ENCODE data around the gene CDK6. TPM values are rescaled to one million over a fixed set of nuclear protein-coding genes. Genes with fewer than 3 reads are reported as not detected.
A peak's percentile ranks its signal among the peaks of the same experiment; 100 is the strongest.

CDK6 gene
- total and polyA plus RNA-seq, 10 of the 15 experiments (the other 5 are each of a cell fraction or from before 2014, with no cell fraction given): 8.0 to 118 (median 45.8) TPM

DNA sequence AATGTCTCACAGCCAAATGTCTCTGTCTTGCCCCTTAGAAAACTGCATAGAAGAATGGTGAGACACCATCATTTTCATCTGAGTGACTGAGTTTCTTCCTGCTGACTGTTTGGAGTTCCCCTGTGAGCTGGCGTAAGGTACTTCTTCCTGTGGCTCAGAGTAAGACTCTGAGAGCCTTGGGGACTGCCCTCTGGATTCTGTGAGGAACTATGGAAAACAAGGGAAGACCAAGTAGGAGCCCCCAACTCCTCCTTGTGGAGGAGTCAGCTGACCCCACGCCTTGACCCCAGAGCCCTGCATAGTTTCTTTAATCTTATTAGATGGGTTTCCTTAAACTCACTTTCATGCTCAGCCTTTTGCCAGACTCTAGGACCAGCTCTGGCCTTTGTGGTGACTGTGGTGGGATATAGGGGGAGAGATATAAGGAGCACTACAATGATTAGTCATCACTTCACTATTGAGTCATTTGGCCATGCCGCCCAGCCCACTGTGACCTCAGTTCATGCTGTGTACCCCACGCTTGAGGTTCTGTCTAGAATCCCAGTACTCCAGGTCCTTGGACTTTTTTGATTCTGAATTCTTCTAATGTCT lies 194.4 kb downstream of the CDK6 start (continued):
- TF ChIP-seq POLR2AphosphoS2 (IDR thresholded peaks at IDR 0.05; ENCODE audit: low read depth, low read length) (no peak), MXI1 (IDR thresholded peaks at IDR 0.05; ENCODE audit: low read depth, low read length) (no peak), IKZF2 (IDR thresholded peaks at IDR 0.05) (peak; percentile 99 to 100), RUNX3 (IDR thresholded peaks at IDR 0.05; ENCODE audit: low read length) (peak; percentile 100), NBN (IDR thresholded peaks at IDR 0.05) (no peak; the same call in 1 of the 2 replicates), ZNF687 (IDR thresholded peaks at IDR 0.05) (no peak), NFYA (IDR thresholded peaks at IDR 0.05; ENCODE audit: borderline replicate concordance, low read depth, low read length) (no peak), STAT1 (conservative IDR thresholded peaks at IDR 0.05) (no peak), EGR1 (IDR thresholded peaks at IDR 0.05; ENCODE audit: borderline replicate concordance in 1 of 2, low read depth in 2 of 2, low read length in 2 of 2) (no peak; a peak in 1 of 3 replicates), IRF4 (IDR thresholded peaks at IDR 0.05; ENCODE audit: low read depth, low read length) (peak; percentile 98), ZBTB40 (IDR thresholded peaks at IDR 0.05; ENCODE audit: borderline replicate concordance) (no peak), SMC3 (IDR thresholded peaks at IDR 0.05; ENCODE audit: borderline replicate concordance, low read length) (no peak), RFX5 (IDR thresholded peaks at IDR 0.05; ENCODE audit: low read depth, low read length) (no peak), MAX (IDR thresholded peaks at IDR 0.05; ENCODE audit: low read depth, low read length) (no peak), NFIC (IDR thresholded peaks at IDR 0.05; ENCODE audit: low read depth, low read length) (peak; percentile 100)
- TF ChIP-seq, protein P1, sequence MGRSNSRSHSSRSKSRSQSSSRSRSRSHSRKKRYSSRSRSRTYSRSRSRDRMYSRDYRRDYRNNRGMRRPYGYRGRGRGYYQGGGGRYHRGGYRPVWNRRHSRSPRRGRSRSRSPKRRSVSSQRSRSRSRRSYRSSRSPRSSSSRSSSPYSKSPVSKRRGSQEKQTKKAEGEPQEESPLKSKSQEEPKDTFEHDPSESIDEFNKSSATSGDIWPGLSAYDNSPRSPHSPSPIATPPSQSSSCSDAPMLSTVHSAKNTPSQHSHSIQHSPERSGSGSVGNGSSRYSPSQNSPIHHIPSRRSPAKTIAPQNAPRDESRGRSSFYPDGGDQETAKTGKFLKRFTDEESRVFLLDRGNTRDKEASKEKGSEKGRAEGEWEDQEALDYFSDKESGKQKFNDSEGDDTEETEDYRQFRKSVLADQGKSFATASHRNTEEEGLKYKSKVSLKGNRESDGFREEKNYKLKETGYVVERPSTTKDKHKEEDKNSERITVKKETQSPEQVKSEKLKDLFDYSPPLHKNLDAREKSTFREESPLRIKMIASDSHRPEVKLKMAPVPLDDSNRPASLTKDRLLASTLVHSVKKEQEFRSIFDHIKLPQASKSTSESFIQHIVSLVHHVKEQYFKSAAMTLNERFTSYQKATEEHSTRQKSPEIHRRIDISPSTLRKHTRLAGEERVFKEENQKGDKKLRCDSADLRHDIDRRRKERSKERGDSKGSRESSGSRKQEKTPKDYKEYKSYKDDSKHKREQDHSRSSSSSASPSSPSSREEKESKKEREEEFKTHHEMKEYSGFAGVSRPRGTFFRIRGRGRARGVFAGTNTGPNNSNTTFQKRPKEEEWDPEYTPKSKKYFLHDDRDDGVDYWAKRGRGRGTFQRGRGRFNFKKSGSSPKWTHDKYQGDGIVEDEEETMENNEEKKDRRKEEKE (IDR thresholded peaks at IDR 0.05): no peak
- TF ChIP-seq, protein P2, sequence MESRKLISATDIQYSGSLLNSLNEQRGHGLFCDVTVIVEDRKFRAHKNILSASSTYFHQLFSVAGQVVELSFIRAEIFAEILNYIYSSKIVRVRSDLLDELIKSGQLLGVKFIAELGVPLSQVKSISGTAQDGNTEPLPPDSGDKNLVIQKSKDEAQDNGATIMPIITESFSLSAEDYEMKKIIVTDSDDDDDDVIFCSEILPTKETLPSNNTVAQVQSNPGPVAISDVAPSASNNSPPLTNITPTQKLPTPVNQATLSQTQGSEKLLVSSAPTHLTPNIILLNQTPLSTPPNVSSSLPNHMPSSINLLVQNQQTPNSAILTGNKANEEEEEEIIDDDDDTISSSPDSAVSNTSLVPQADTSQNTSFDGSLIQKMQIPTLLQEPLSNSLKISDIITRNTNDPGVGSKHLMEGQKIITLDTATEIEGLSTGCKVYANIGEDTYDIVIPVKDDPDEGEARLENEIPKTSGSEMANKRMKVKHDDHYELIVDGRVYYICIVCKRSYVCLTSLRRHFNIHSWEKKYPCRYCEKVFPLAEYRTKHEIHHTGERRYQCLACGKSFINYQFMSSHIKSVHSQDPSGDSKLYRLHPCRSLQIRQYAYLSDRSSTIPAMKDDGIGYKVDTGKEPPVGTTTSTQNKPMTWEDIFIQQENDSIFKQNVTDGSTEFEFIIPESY (IDR thresholded peaks at IDR 0.05): no peak

Data from GM12878 (cell line).